ENCODE data around the gene SAMD1. TPM values are rescaled to one million over a fixed set of nuclear protein-coding genes. Genes with fewer than 3 reads are reported as not detected.

The SAMD1 gene
- total RNA-seq, 1 donor from 2014 or later = 41.7 TPM

GRCh38 chr19:14073261-14073924, 17.2 kb downstream of the SAMD1 start:
- peak overlapping the region; percentile 94 for H3K4me2 ChIP-seq (ENCODE audit: low read length)
- H3K4me3 Mint-ChIP-seq (ENCODE audit: unreplicated experiment) = peak overlapping the region; percentile 90
- peaks cover 8% of the 10 kb centered on the region for H3K4me1 Mint-ChIP-seq (ENCODE audit: low read depth, unreplicated experiment)
- peaks cover 1% of the 10 kb centered on the region for H3K9me3 Mint-ChIP-seq (ENCODE audit: unreplicated experiment)
- no peak overlapping the region for H3K27ac Mint-ChIP-seq (ENCODE audit: unreplicated experiment)
- no peak for FAIRE-seq
- peaks cover 4% of the 10 kb centered on the region for H3K36me3 Mint-ChIP-seq (ENCODE audit: low read depth, unreplicated experiment)
- H3K27ac ChIP-seq (ENCODE audit: low read depth, low read length) = no peak overlapping the region
- H3K4me3 ChIP-seq (ENCODE audit: insufficient read depth, low read depth, low read length) = peak overlapping the region; percentile 59
- H2AFZ ChIP-seq (ENCODE audit: low read depth, low read length) = peak overlapping the region; percentile 82
- DNase-seq (ENCODE audit: low read depth) = peak; percentile 77
- H3K9ac ChIP-seq (ENCODE audit: low read length) = peak overlapping the region; percentile 65
- no peaks in the 10 kb centered on the region for H3K9me3 ChIP-seq (ENCODE audit: insufficient read depth, low read depth, low read length)
- no peaks in the 10 kb centered on the region for H4K20me1 ChIP-seq (ENCODE audit: insufficient read depth, low read length)
- no peaks in the 10 kb centered on the region for H3K27me3 ChIP-seq (ENCODE audit: insufficient read depth, low read length)
- peaks cover 19% of the 10 kb centered on the region for H3K4me1 ChIP-seq (ENCODE audit: insufficient read depth, low read length)
- TF ChIP-seq CTCF (IDR thresholded peaks at IDR 0.05; ENCODE audit: insufficient read depth, low read depth, low read length) (peak; percentile 23), EZH2 (IDR thresholded peaks at IDR 0.05; ENCODE audit: insufficient read depth, low read length) (no peak)
- peaks cover 8% of the 10 kb centered on the region for H3K27me3 Mint-ChIP-seq (ENCODE audit: low read depth, unreplicated experiment)
- H3K36me3 ChIP-seq (ENCODE audit: insufficient read depth, low read length) = no peaks in the 10 kb centered on the region
- H3K79me2 ChIP-seq (ENCODE audit: insufficient read depth, low read length) = no peaks in the 10 kb centered on the region

GRCh38 chr19:14072535-14073260, 17.9 kb downstream of the SAMD1 start, which contains the start of gene MISP3:
TSS of gene MISP3 (plus strand) at chr19:14072786. CDS start at chr19:14073310, 524 bp downstream.
- Mint-ChIP-seq H3K27ac (ENCODE audit: unreplicated experiment) (no peak within 1 kb of the TSS), H3K36me3 (ENCODE audit: low read depth, unreplicated experiment) (peaks cover 4% of the 10 kb centered on the region), H3K9me3 (ENCODE audit: unreplicated experiment) (peaks cover 1% of the 10 kb centered on the region), H3K4me3 (ENCODE audit: unreplicated experiment) (peak within 1 kb of the TSS; percentile 90), H3K4me1 (ENCODE audit: low read depth, unreplicated experiment) (peaks cover 8% of the 10 kb centered on the region), H3K27me3 (ENCODE audit: low read depth, unreplicated experiment) (peaks cover 8% of the 10 kb centered on the region)
- no peak for FAIRE-seq
- Histone ChIP-seq H2AFZ (ENCODE audit: low read depth, low read length) (peak within 1 kb of the TSS; percentile 85), H3K79me2 (ENCODE audit: insufficient read depth, low read length) (no peaks in the 10 kb centered on the region), H3K9ac (ENCODE audit: low read length) (peak within 1 kb of the TSS; percentile 65), H3K4me2 (ENCODE audit: low read length) (peak within 1 kb of the TSS; percentile 94), H4K20me1 (ENCODE audit: insufficient read depth, low read length) (no peaks in the 10 kb centered on the region), H3K27me3 (ENCODE audit: insufficient read depth, low read length) (no peaks in the 10 kb centered on the region), H3K27ac (ENCODE audit: low read depth, low read length) (no peak within 1 kb of the TSS), H3K4me3 (ENCODE audit: insufficient read depth, low read depth, low read length) (peak within 1 kb of the TSS; percentile 59), H3K9me3 (ENCODE audit: insufficient read depth, low read depth, low read length) (no peaks in the 10 kb centered on the region), H3K36me3 (ENCODE audit: insufficient read depth, low read length) (no peaks in the 10 kb centered on the region), H3K4me1 (ENCODE audit: insufficient read depth, low read length) (peaks cover 19% of the 10 kb centered on the region)
- DNase-seq (ENCODE audit: low read depth) = peak; percentile 40
- TF ChIP-seq CTCF (IDR thresholded peaks at IDR 0.05; ENCODE audit: insufficient read depth, low read depth, low read length) (no peak), EZH2 (IDR thresholded peaks at IDR 0.05; ENCODE audit: insufficient read depth, low read length) (no peak)

Data from astrocyte (in vitro differentiated cells and primary cell).